Measurements from ENCODE around the gene RNPEP.

Gene RNPEP

GRCh38 chr1:202029727-202030126, 47.3 kb downstream of the RNPEP start:
- H3K4me1 ChIP-seq (ENCODE audit: insufficient read depth, low read length, severe bottlenecking), result no peaks in the 10 kb centered on the region
- H3K4me3 ChIP-seq (ENCODE audit: low read depth, low read length, poor library complexity, severe bottlenecking), result no peak overlapping the region
- H3K9me2 ChIP-seq (ENCODE audit: low read depth, low read length), result no peaks in the 10 kb centered on the region
- no peak overlapping the region for H3K27ac ChIP-seq (ENCODE audit: low read depth, low read length, poor library complexity, severe bottlenecking)
- H3K79me2 ChIP-seq (ENCODE audit: insufficient read depth, low read length), result no peaks in the 10 kb centered on the region
- no peaks in the 10 kb centered on the region for H3K36me3 ChIP-seq (ENCODE audit: insufficient read depth, low read length)
- H3K9me3 ChIP-seq (ENCODE audit: low read length), result no peaks in the 10 kb centered on the region
- no peaks in the 10 kb centered on the region for H4K20me1 ChIP-seq (ENCODE audit: insufficient read depth, low read length)
- H2AFZ ChIP-seq (ENCODE audit: low read length), result no peak overlapping the region
- TF ChIP-seq CTCF (IDR thresholded peaks at IDR 0.05; ENCODE audit: low read length) (no peak), EZH2 (IDR thresholded peaks at IDR 0.05; ENCODE audit: borderline replicate concordance, low read length) (no peak)
- no peaks in the 10 kb centered on the region for H3F3A ChIP-seq (ENCODE audit: insufficient read depth, low read length)
- no peak overlapping the region for H3K9ac ChIP-seq (ENCODE audit: low read length)
- no peak overlapping the region for H3K4me2 ChIP-seq (ENCODE audit: low read length)
- no peaks in the 10 kb centered on the region for H3K27me3 ChIP-seq (ENCODE audit: insufficient read depth, low read length)

- no peaks in the 10 kb centered on the region for H3K9me2 ChIP-seq (ENCODE audit: low read depth, low read length)
- no peaks in the 10 kb centered on the region for H3F3A ChIP-seq (ENCODE audit: insufficient read depth, low read length)
- H3K4me2 ChIP-seq (ENCODE audit: low read length), result no peak overlapping the region
- H3K9ac ChIP-seq (ENCODE audit: low read length), result no peak overlapping the region
- H3K79me2 ChIP-seq (ENCODE audit: insufficient read depth, low read length), result no peaks in the 10 kb centered on the region
- TF ChIP-seq CTCF (IDR thresholded peaks at IDR 0.05; ENCODE audit: low read length) (no peak), EZH2 (IDR thresholded peaks at IDR 0.05; ENCODE audit: borderline replicate concordance, low read length) (no peak)
- H3K36me3 ChIP-seq (ENCODE audit: insufficient read depth, low read length), result no peaks in the 10 kb centered on the region
- no peaks in the 10 kb centered on the region for H3K4me1 ChIP-seq (ENCODE audit: insufficient read depth, low read length, severe bottlenecking)
- H4K20me1 ChIP-seq (ENCODE audit: insufficient read depth, low read length), result no peaks in the 10 kb centered on the region
- H2AFZ ChIP-seq (ENCODE audit: low read length), result no peak overlapping the region
- H3K27me3 ChIP-seq (ENCODE audit: insufficient read depth, low read length), result no peaks in the 10 kb centered on the region
- no peaks in the 10 kb centered on the region for H3K9me3 ChIP-seq (ENCODE audit: low read length)
- no peak overlapping the region for H3K4me3 ChIP-seq (ENCODE audit: low read depth, low read length, poor library complexity, severe bottlenecking)
- no peak overlapping the region for H3K27ac ChIP-seq (ENCODE audit: low read depth, low read length, poor library complexity, severe bottlenecking)
Observed at GRCh38 chr1:202031796-202032195, 49.3 kb downstream of the RNPEP start.

GRCh38 chr1:202034149-202034682, 51.8 kb downstream of the RNPEP start:
- Histone ChIP-seq H3K27ac (ENCODE audit: low read depth, low read length, poor library complexity, severe bottlenecking) (no peak overlapping the region), H3K4me2 (ENCODE audit: low read length) (no peak overlapping the region)

More at GRCh38 chr1:202034149-202034682, 51.8 kb downstream of the RNPEP start:
- no peak overlapping the region for H2AFZ ChIP-seq (ENCODE audit: low read length)
- H3K4me1 ChIP-seq (ENCODE audit: insufficient read depth, low read length, severe bottlenecking), result no peaks in the 10 kb centered on the region
- no peaks in the 10 kb centered on the region for H3K79me2 ChIP-seq (ENCODE audit: insufficient read depth, low read length)
- H4K20me1 ChIP-seq (ENCODE audit: insufficient read depth, low read length), result no peaks in the 10 kb centered on the region
- no peak overlapping the region for H3K9ac ChIP-seq (ENCODE audit: low read length)
- no peaks in the 10 kb centered on the region for H3K9me2 ChIP-seq (ENCODE audit: low read depth, low read length)
- no peaks in the 10 kb centered on the region for H3K9me3 ChIP-seq (ENCODE audit: low read length)
- H3K4me3 ChIP-seq (ENCODE audit: low read depth, low read length, poor library complexity, severe bottlenecking), result no peak overlapping the region
- no peaks in the 10 kb centered on the region for H3K27me3 ChIP-seq (ENCODE audit: insufficient read depth, low read length)
- H3F3A ChIP-seq (ENCODE audit: insufficient read depth, low read length), result no peaks in the 10 kb centered on the region
- TF ChIP-seq EZH2 (IDR thresholded peaks at IDR 0.05; ENCODE audit: borderline replicate concordance, low read length) (no peak), CTCF (IDR thresholded peaks at IDR 0.05; ENCODE audit: low read length) (no peak)
- H3K36me3 ChIP-seq (ENCODE audit: insufficient read depth, low read length), result no peaks in the 10 kb centered on the region
